HG02870 (cell line): ENCODE results near the gene CDCA4.

Experiments used
- ATAC-seq: cut with Tn5 transposase; IDR thresholded peaks from one replicate; pipeline ENCODE4 v1.9.1; 2021; ENCODE audit warnings: mild to moderate bottlenecking, moderate library complexity; ENCODE audit not compliant: unreplicated experiment

Gene CDCA4

GRCh38 chr14:104993306-104993705, 27.6 kb downstream of the CDCA4 start:
- ATAC-seq, result no peak

- no peak for ATAC-seq
Observed at GRCh38 chr14:104992501-104992900, 28.4 kb downstream of the CDCA4 start.

- ATAC-seq, result no peak
Observed at GRCh38 chr14:104991896-104992230, 29.0 kb downstream of the CDCA4 start.

DNA sequence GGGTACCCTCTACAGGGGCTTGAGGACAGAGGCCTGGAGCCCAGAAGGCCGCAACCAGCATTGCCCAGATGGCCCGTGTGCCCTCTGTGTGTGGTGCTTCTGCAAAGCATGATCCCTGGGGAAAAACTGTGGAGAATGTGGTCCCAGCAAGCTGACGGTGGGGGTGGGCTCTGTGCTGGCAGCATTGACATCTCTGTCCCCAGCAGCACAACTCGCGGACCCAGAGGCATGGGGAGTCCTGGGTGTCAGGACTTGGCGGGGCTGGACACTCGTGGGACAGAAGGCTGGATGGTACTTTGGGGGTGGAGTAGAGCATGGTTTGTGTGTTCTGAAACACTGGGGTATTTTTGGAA, 31.0 kb downstream of the CDCA4 start:
- no peak for ATAC-seq

- ATAC-seq, result no peak
Observed at GRCh38 chr14:104989236-104989950, 31.5 kb downstream of the CDCA4 start.

DNA sequence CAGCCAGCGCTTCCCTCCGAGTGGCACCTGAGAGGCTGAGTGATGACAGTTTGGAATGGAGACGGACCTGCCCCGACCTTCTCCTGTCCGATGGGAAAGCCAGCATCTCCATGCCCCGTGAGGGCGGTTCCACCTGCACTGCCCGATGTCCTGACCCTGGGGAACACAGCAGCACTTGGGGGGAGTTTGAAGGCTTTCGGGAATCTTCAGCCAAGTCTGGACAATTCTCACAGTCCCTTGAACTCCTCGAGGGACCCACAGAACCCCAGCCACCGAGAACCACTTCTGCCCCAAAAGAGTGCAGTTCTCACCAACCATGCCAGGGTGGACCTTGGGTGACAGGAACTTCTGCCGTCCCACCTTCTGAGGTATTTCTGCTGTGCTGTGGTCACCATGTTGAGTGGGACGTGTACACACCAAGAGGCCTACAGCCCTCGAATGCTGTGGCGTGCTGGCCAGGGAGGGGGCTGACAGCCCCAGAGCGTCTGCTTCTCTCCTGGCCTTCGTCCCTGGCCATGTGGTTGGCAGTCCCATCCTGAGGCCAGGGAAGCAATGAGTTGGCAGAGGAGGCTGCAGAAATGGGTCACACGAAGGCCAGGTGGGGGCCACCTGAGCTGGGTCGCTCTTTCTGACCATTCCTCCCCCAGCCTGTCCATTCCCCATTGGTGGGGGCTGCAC, 34.3 kb downstream of the CDCA4 start:
- ATAC-seq, result no peak

DNA sequence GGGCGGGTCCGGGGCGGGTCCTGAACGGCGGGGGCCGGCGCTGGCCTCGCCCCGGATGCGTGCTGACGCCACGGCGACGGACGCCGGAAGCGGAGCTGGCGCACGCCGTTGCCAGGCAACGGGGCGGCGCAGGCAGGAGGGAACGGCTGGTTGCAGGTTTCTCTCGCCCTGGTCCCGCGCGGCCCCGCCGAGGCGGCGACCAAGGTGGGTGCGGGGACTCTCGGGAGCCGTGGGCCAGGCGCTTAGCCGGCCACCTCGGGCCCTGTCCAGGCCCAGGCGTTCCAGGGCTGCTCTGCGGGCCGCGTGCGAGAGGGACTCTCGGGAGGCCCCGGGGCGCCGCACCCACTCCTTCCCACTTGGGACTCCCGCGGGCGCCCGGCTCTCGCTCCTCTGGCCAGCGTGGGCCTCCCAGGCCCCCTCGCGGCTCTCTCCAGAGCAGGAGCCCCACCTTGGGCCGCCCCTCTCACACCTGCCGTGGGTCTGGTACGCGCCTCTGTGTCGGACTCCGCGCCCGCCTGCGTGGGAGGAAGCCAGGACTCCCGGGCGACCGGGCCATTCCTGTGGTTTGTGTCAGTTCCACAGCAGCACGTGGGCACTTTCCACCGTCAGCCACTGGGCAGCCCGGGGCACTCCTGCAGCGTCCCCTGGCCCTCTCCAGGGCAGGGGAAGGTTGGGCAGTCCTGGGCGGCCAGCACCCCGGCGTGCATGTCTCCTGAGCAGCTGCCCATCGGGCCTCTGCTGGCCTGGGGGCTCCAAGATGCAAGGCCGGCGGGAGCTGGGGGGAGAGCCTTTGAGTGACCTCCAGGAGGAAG, 35.0 kb downstream of the CDCA4 start, which contains the start of gene CLBA1:
Gene CLBA1 (plus strand): TSS at position 114 of the 812 bp plus-strand sequence. CDS start 644 bp downstream, at position 758.
- peak; percentile 90 for ATAC-seq

- ATAC-seq, result no peak
Observed at GRCh38 chr14:104984056-104984894, 36.6 kb downstream of the CDCA4 start.

DNA sequence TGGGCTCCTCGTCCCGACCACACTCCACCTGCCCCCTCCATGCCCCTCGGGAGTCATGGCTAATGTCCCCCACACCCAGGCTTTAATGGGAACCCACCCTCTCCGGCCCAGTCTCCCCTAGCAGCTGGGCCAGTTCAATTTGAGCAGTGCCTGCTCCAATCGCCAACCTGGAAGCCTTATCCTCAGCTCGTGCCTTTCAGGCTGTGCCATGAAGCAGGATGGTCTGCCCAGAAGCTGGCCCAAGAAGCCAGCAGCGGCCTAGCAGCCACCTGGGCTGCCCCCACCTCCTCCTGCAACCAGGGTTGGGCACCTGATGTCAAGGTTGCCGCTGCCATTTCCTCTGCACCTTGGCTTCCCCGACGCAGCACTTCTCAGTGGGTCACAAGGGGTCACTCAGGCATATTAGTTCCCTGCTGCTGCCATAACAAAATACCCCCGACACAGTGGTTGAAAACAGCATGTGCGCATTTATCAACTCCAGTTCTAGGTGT, 37.6 kb downstream of the CDCA4 start:
- no peak for ATAC-seq

DNA sequence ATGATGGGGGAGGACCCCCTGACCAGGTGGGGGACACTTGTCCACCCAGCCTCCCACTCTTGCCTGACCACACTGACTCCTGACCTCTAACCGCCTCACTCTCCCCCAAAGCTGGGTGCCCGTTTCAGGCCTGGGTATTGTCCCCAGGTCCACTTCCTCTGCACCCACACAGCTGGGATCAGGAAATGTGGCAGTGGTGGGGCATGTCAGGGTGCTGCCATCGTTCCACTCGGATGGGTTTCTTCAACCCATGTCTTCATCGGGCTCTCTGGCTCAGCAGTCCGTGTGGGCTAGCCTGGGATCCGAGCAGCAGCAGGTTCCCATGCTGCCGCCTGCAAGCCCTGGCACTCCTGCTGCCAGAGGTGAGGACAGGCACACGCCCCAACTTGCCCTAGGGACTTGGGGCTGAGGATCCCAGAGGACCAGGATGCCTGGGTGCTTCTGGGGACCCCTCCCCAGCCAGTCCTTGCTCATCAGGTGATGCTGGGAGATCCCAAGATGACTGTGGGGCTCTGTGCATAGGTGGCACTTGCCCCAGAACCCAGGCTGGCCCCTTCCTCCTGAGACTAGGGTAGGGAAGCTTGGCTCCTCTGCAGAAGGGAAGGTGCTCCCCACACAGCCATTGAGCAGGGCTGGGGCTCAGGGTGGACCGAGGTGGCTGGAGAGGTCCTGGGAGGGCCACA, 38.2 kb downstream of the CDCA4 start:
- ATAC-seq, result no peak

- no peak for ATAC-seq
Observed at GRCh38 chr14:104981699-104982541, 39.0 kb downstream of the CDCA4 start.

GRCh38 chr14:104980611-104981531, 40.0 kb downstream of the CDCA4 start:
- no peak for ATAC-seq

- ATAC-seq, result no peak
Observed at GRCh38 chr14:104979758-104980610, 40.9 kb downstream of the CDCA4 start.

DNA sequence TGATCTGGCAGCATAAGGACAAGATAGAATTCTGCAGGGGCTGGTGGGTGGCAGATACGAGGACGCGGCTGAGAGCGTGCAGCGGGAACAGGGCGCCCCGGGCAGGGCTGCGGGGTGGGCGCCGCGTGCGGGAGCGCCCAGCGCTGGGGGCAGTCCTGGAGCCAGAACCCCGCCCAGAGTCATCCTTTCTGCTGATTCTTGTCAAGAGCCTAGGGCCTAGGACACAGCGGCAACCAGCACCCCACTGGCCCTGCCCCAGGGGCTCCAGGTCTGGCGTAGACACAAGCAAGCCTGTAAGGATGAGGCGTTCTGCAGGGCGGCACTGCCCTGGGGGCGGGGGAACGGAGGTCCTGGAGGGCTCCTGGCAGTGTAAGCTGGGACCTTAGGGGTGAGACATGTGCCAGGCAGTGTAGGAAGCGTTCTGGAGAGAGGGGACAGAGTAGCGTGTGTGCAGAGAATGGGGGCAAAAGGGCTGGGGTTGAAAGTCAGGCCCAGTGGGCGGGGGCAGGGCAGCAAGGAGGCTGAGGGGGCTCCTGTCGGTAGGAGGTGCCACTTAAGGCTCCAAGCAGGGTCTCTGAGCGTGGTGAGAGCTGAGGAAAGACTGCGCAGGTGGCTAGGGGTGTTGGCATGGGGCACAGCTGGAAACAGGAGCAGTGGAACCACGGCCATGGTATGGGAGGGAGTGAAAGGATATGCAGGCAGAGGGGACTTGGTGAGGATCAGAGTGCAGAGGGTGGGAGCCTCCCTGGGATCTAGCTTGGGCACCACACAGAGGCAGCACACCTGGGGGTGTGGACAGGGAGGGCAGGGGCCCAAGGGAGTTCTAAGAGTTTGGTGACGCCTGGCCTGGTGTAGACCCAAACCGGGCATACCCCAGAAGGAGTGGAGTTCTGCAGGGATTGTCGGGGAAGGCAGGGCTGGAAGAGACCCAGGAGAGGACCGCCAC, 41.9 kb downstream of the CDCA4 start:
- no peak for ATAC-seq

DNA sequence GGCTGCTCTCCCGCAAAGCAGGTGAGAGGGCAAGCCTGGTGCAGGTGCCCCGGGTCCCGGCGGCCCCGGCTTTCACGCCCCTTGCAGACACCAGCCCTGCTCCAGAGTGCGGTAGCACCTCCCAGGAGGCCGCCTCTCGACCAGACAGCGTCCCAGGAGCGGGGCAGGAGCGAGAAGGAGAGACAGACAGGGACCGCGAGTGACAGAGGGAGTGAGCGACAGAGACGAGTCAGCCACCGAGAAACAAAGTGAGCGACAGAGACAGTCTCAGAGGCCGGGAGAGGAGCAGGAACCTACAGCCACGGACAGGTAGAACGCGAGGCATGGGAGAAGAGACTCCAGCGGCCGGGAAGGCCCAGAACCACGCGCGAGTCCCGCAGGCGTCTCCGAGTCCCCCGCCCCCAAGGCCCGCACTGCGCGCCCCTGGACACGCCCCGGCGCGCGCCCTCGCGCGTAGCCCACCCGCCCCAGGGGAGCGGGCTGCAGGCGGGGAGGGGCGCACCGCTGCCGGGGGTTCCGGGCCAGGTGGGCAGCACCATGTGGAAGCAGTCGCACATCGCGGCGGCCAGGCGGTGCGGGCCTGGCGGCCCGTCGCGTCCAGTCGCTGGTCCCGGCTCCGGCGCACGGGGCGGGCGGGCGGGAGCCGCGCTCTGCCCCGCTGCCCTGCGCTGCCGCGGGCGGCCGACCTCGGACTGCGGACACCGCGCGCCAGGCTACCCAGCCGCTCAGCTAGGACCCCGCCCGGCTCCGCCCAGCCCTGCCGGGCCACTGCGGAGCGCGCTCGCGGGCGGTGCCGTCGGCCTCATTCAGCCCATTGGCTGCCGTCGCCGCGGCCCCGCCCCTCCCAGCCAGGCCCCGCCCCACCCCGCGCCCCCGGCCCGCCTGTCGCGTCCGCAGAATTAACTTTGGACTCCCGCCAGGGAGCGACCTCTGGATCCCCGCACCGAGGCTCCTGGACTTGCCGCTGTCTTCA, 42.9 kb downstream of the CDCA4 start, which contains the start of gene AHNAK2:
Gene AHNAK2 (minus strand): TSS at position 694 of the 973 bp plus-strand sequence. CDS start 137 bp downstream, at position 557.
- ATAC-seq, result no peak
